MM.1S (cell line): ENCODE measurements around the gene UBAC2.
"Not testable (repeated sequence)": the region's sequence is repeated elsewhere in the genome, so short reads cannot be mapped to it uniquely, and the experiment has no call there.

ENCODE experiments used
- DNase-seq: peaks from one replicate; pipeline ENCODE4 v3.0.0-alpha.2; 2015
- H2AFZ ChIP-seq: fragments of 300-600 bp; sonication (generic); 2 replicates; pipeline ENCODE4 v1.6.0; 2016; ENCODE audit warnings: antibody characterized with exemption, low read length
- H3F3A ChIP-seq: fragments of 300-600 bp; sonication (generic); 2 replicates; pipeline ENCODE4 v1.6.1; 2016; ENCODE audit warnings: mild to moderate bottlenecking, antibody characterized with exemption, low read length, moderate library complexity, mixed read lengths; ENCODE audit not compliant: insufficient read depth
- H3K27ac ChIP-seq: fragments of 300-600 bp; sonication (generic); 2 replicates; pipeline ENCODE4 v1.5.1; 2016; ENCODE audit warnings: mild to moderate bottlenecking, low read length
- H3K27me3 ChIP-seq: fragments of 300-600 bp; sonication (generic); replicated peaks from 2 replicates; pipeline ENCODE4 v1.6.0; 2016; ENCODE audit warnings: low read length; ENCODE audit not compliant: insufficient read depth
- H3K36me3 ChIP-seq: fragments of 300-600 bp; sonication (generic); replicated peaks from 2 replicates; pipeline ENCODE4 v1.6.1; 2016; ENCODE audit warnings: mild to moderate bottlenecking, low read length, mixed read lengths; ENCODE audit not compliant: insufficient read depth
- H3K4me1 ChIP-seq: fragments of 300-600 bp; sonication (generic); 2 replicates; pipeline ENCODE4 v1.6.1; 2016; ENCODE audit warnings: low read length, mixed read lengths
- H3K4me2 ChIP-seq: fragments of 300-600 bp; sonication (generic); 2 replicates; pipeline ENCODE4 v1.6.0; 2016; ENCODE audit warnings: low read depth, low read length
- H3K4me3 ChIP-seq: fragments of 300-600 bp; sonication (generic); 2 replicates; pipeline ENCODE4 v1.5.1; 2016; ENCODE audit warnings: low read length, mixed read lengths
- H3K79me2 ChIP-seq: fragments of 300-600 bp; sonication (generic); 2 replicates; pipeline ENCODE4 v1.6.1; 2016; ENCODE audit warnings: mixed run types, low read length, mixed read lengths
- H3K9ac ChIP-seq: fragments of 300-600 bp; sonication (generic); 2 replicates; pipeline ENCODE4 v1.6.1; 2016; ENCODE audit warnings: low read length, mixed read lengths
- H3K9me2 ChIP-seq: fragments of 300-600 bp; sonication (generic); replicated peaks from 2 replicates; pipeline ENCODE4 v1.6.1; 2016; ENCODE audit warnings: mild to moderate bottlenecking, low read length, mixed read lengths; ENCODE audit not compliant: insufficient read depth
- H3K9me3 ChIP-seq: fragments of 300-600 bp; sonication (generic); replicated peaks from 2 replicates; pipeline ENCODE4 v1.6.1; 2016; ENCODE audit warnings: mild to moderate bottlenecking, low read length, mixed read lengths; ENCODE audit not compliant: insufficient read depth
- H4K20me1 ChIP-seq: fragments of 300-600 bp; sonication (generic); 2 replicates; pipeline ENCODE4 v1.6.1; 2016; ENCODE audit warnings: mild to moderate bottlenecking, low read length, moderate library complexity, mixed read lengths; ENCODE audit not compliant: insufficient read depth
- EZH2 ChIP-seq: fragments of 300-600 bp; sonication (generic); optimal IDR thresholded peaks from 2 replicates; pipeline ENCODE3; 2017; ENCODE audit warnings: low read depth, mild to moderate bottlenecking, antibody characterized with exemption, low read length, mixed read lengths
- EZH2phosphoT487 ChIP-seq: fragments of 300-600 bp; sonication (generic); IDR thresholded peaks from 2 replicates; pipeline ENCODE4 v1.6.1; 2018; ENCODE audit warnings: antibody characterized with exemption, low read length
- TF ChIP-seq, protein P1 (sequence below): fragments of 300-600 bp; sonication (generic); IDR thresholded peaks from 2 replicates; pipeline ENCODE4 v1.5.1; 2016; ENCODE audit warnings: antibody characterized with exemption, low read length, mixed read lengths

UBAC2 gene

DNA sequence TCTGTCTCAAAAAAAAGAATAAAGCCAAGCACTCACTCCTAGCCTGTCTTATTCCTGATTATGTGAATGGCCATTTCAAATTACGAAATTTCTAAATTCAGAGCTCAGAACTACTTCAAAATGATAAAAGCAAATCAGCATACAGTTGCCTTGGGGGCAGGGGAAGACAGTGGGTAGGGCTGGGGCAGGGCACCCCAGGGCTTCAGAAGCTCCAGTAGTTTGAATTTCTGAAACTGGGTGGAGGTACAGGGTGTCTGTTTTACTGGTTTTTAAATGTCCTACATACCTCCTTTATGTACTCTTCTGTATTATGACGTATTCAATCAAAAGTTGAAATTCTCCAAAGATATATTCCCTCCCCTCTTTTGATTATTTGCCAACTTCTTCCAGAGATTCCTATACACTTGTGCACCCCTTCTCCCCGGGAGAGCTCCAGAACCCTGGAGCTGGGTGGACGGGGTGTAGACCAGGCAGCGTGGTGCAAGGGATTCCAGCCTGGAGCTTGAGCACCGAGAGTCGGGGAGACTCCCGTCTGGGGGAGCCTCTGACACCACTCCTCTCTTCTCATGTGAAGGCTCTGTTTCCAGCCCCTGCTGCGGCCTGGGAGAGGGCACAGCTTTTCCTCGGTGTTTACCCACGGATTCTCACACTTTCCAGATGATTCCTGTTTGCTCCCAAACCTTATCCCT, 191.3 kb downstream of the UBAC2 start:
- Histone ChIP-seq H3K79me2 (no peaks in the 10 kb centered on the region), H3K4me1 (no peaks in the 10 kb centered on the region), H3K9ac (no peak overlapping the region), H3K27ac (no peak overlapping the region), H3K9me2 (no peaks in the 10 kb centered on the region), H3K4me3 (no peak overlapping the region), H3K36me3 (no peaks in the 10 kb centered on the region), H3K9me3 (no peaks in the 10 kb centered on the region), H3F3A (no peaks in the 10 kb centered on the region), H4K20me1 (no peaks in the 10 kb centered on the region), H2AFZ (no peak overlapping the region), H3K4me2 (no peak overlapping the region), H3K27me3 (no peaks in the 10 kb centered on the region)
- DNase-seq = no peak
- TF ChIP-seq EZH2 = no peak
- TF ChIP-seq EZH2phosphoT487 = no peak

DNA sequence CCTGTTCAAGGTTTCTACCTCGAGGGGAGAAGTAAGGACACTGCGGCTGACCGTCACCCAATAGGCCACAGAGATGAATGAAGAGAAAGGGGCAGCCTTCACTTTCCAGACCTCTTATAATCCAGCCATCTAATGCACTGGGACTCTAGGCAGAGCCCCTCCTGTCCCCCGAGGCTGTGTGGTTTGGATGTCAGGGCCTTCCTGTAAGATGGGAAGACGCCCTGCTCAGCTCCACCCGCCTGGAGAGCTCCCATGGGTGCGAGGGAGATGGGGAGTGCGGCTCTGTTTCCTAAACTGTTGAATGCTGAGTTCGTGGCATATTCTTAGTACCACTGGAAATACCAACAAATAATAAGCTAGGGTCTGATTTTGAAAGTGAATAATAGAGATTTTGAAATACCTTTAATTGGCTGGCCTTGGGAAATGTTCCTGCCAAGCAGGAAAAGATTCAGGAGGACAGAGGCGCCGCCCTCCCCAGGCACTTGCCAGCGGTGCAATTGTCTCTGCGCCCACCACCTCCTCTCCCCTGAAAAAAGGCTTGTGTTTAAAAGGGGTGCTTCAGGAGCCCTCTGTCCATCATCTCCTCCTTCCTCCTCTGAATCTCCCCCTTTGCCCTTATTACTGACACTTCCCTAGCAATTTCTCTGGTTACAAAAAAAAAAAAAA, 191.9 kb downstream of the UBAC2 start:
- no peaks in the 10 kb centered on the region for H3K9me3 ChIP-seq

DNA sequence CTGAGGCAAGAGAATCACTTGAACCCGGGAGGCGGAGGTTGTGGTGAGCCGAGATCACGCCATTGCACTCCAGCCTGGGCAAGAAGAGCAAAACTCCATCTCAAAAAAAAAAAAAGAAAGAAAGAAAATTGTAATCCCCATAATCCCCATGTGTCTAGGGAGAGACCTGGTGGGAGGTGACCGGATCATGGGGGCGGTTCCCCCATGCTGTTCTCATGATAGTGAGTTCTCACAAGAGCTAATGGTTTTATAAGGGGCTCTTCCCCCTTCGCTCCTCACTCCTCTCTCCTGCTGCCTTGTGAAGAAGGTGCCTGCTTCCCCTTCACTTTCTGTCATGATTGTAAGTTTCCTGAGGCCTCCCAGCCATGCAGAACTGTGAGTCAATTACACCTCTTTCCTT, 192.7 kb downstream of the UBAC2 start:
- not testable (repeated sequence) for H3F3A ChIP-seq, H3K9ac ChIP-seq, H3K9me2 ChIP-seq, H3K4me3 ChIP-seq, H3K4me2 ChIP-seq, DNase-seq, H3K79me2 ChIP-seq, H2AFZ ChIP-seq, H4K20me1 ChIP-seq, H3K36me3 ChIP-seq, H3K27me3 ChIP-seq, H3K4me1 ChIP-seq, H3K27ac ChIP-seq, H3K9me3 ChIP-seq

More for the DNA sequence above, 191.9 kb downstream of the UBAC2 start:
- Histone ChIP-seq H3K27me3 (no peaks in the 10 kb centered on the region), H3K79me2 (no peaks in the 10 kb centered on the region), H3K4me2 (no peak overlapping the region), H3K4me1 (no peaks in the 10 kb centered on the region), H3K9me2 (no peaks in the 10 kb centered on the region), H3K4me3 (no peak overlapping the region), H4K20me1 (no peaks in the 10 kb centered on the region), H3K36me3 (no peaks in the 10 kb centered on the region), H3K27ac (no peak overlapping the region), H3K9ac (no peak overlapping the region), H2AFZ (no peak overlapping the region), H3F3A (no peaks in the 10 kb centered on the region)
- TF ChIP-seq, protein P1, sequence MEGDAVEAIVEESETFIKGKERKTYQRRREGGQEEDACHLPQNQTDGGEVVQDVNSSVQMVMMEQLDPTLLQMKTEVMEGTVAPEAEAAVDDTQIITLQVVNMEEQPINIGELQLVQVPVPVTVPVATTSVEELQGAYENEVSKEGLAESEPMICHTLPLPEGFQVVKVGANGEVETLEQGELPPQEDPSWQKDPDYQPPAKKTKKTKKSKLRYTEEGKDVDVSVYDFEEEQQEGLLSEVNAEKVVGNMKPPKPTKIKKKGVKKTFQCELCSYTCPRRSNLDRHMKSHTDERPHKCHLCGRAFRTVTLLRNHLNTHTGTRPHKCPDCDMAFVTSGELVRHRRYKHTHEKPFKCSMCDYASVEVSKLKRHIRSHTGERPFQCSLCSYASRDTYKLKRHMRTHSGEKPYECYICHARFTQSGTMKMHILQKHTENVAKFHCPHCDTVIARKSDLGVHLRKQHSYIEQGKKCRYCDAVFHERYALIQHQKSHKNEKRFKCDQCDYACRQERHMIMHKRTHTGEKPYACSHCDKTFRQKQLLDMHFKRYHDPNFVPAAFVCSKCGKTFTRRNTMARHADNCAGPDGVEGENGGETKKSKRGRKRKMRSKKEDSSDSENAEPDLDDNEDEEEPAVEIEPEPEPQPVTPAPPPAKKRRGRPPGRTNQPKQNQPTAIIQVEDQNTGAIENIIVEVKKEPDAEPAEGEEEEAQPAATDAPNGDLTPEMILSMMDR = no peak
- TF ChIP-seq EZH2 = no peak
- TF ChIP-seq EZH2phosphoT487 = no peak
- no peak for DNase-seq

DNA sequence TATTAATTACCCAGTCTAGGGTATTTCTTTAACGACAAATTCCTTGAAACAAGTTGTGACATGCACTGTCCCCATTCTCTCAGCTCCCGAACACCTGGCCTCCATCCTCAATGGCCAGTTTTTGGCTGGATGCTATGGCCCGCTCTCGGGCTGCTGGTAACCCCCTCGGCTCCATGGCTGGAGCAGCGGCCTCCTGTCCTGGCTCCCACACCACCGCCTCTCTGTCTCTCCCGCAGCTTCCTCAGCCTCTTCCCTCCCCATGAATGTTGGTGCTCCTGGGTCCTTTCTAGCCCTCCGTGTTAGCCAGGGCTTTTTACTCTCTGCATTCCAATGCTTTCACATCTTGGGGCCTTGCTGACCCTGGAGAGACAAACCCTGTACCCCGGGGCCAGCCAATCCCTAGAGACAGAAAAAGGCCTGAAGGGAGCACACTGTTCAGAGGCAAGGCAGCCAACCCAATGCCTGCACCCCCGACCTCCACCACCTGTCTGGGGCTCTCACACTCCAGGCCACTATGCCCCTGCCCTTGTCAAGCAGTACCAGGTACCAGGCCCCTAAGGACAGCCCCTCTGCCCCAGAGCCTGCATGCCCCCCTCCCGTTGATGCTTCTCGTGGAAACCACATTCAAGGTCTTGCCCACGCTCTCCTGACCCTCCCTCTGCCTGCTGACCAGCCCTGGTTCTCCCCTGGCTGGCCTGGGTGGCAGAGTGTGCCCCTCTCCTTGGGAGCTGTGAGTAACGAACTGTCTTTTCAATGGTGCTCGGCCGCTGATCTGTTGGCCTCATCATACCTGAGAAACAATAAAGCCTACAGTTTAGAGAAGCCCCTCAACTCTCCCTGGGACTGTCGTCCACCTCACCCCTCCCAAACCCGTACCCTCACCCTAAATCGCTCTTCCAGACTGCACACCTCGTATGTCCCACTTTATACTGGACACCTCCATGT, 193.4 kb downstream of the UBAC2 start:
- no peaks in the 10 kb centered on the region for H3K36me3 ChIP-seq
- TF ChIP-seq EZH2phosphoT487 (no peak), EZH2 (no peak)
- TF ChIP-seq, protein P1 = no peak
- DNase-seq = no peak
- no peaks in the 10 kb centered on the region for H3K27me3 ChIP-seq
- H3K4me3 ChIP-seq = no peak overlapping the region
- H3F3A ChIP-seq = no peaks in the 10 kb centered on the region
- H2AFZ ChIP-seq = no peak overlapping the region
- H3K79me2 ChIP-seq = no peaks in the 10 kb centered on the region
- no peaks in the 10 kb centered on the region for H4K20me1 ChIP-seq
- H3K4me1 ChIP-seq = no peaks in the 10 kb centered on the region
- no peak overlapping the region for H3K9ac ChIP-seq
- no peak overlapping the region for H3K4me2 ChIP-seq
- H3K27ac ChIP-seq = no peak overlapping the region
- no peaks in the 10 kb centered on the region for H3K9me3 ChIP-seq
- H3K9me2 ChIP-seq = no peaks in the 10 kb centered on the region
